ENCODE data around the gene DNAH12.

DNAH12 gene

GRCh38 chr3:57582474-57583168 is 38.5 kb upstream of the DNAH12 start:
- Histone ChIP-seq H2BK15ac (replicated peaks; ENCODE audit: low read depth) (no peak overlapping the region), H3K4ac (ENCODE audit: low read depth, low read length) (no peak overlapping the region), H4K5ac (ENCODE audit: low read length) (no peak overlapping the region), H3K18ac (ENCODE audit: low read length) (no peak overlapping the region), H2BK5ac (ENCODE audit: low read length) (no peak overlapping the region), H4K8ac (ENCODE audit: low read depth, low read length) (no peak overlapping the region), H2AK5ac (ENCODE audit: low read length) (no peak overlapping the region), H3K23ac (ENCODE audit: low read length) (no peak overlapping the region), H3K79me2 (ENCODE audit: control insufficient read depth, insufficient read depth, low read length) (peaks cover 33% of the 10 kb centered on the region), H3K27ac (ENCODE audit: low read depth, low read length) (no peak overlapping the region), H3K4me2 (ENCODE audit: low read length) (no peak overlapping the region), H3K36me3 (ENCODE audit: control insufficient read depth, insufficient read depth, low read length) (no peaks in the 10 kb centered on the region), H3K4me1 (ENCODE audit: control insufficient read depth, low read depth, low read length) (no peaks in the 10 kb centered on the region), H3K56ac (ENCODE audit: low read length) (no peak overlapping the region), H2BK120ac (ENCODE audit: low read depth, low read length) (no peak overlapping the region), H3K4me3 (ENCODE audit: low read length) (no peak overlapping the region), H3K27me3 (ENCODE audit: insufficient read depth, low read length, poor library complexity) (no peaks in the 10 kb centered on the region), H3K79me1 (ENCODE audit: low read length) (peaks cover 3% of the 10 kb centered on the region), H3K9ac (ENCODE audit: low read length) (no peak overlapping the region)
- peak; percentile 81 for DNase-seq
- no CpG with 5 or more reads among the region's 7 CpGs for WGBS (ENCODE audit: extremely low coverage, insufficient coverage, low lambda C conversion rate)

DNA sequence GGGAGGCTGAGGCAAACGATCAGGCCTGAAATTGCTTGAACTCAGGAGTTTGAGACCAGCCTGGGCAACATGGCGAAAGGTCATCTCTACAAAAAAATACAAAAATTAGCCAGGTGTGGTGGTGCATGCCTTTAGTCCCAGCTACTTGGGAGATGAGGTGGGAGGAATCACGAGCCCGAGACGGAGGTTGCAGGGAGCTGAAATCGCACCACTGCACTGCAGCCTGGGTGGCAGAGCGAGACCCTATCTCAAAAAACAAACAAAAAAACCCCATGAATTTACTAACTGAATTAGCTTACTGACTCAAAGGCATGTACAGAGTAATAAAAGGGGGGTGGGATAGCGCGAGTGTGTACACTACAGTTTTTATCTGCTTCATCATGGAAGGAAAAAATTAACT is 33.7 kb upstream of the DNAH12 start:
- no peak overlapping the region for H4K8ac ChIP-seq (ENCODE audit: low read depth, low read length)
- H2BK15ac ChIP-seq (replicated peaks; ENCODE audit: low read depth) = no peak overlapping the region
- no peak overlapping the region for H3K23ac ChIP-seq (ENCODE audit: low read length)
- no CpG with 5 or more reads among the region's 9 CpGs for WGBS (ENCODE audit: extremely low coverage, insufficient coverage, low lambda C conversion rate)
- no peak for DNase-seq
- H4K5ac ChIP-seq (ENCODE audit: low read length) = no peak overlapping the region
- no peak overlapping the region for H2BK120ac ChIP-seq (ENCODE audit: low read depth, low read length)
- peaks cover 3% of the 10 kb centered on the region for H3K36me3 ChIP-seq (ENCODE audit: control insufficient read depth, insufficient read depth, low read length)
- H3K79me2 ChIP-seq (ENCODE audit: control insufficient read depth, insufficient read depth, low read length) = peaks cover 9% of the 10 kb centered on the region
- no peak overlapping the region for H2BK5ac ChIP-seq (ENCODE audit: low read length)
- H2AK5ac ChIP-seq (ENCODE audit: low read length) = no peak overlapping the region
- no peak overlapping the region for H3K56ac ChIP-seq (ENCODE audit: low read length)
- no peak overlapping the region for H3K9ac ChIP-seq (ENCODE audit: low read length)
- no peaks in the 10 kb centered on the region for H3K4me1 ChIP-seq (ENCODE audit: control insufficient read depth, low read depth, low read length)
- H3K79me1 ChIP-seq (ENCODE audit: low read length) = peaks cover 2% of the 10 kb centered on the region
- no peak overlapping the region for H3K4me3 ChIP-seq (ENCODE audit: low read length)
- H3K4ac ChIP-seq (ENCODE audit: low read depth, low read length) = no peak overlapping the region
- H3K27ac ChIP-seq (ENCODE audit: low read depth, low read length) = no peak overlapping the region
- no peak overlapping the region for H3K18ac ChIP-seq (ENCODE audit: low read length)
- no peaks in the 10 kb centered on the region for H3K27me3 ChIP-seq (ENCODE audit: insufficient read depth, low read length, poor library complexity)
- H3K4me2 ChIP-seq (ENCODE audit: low read length) = no peak overlapping the region

DNA sequence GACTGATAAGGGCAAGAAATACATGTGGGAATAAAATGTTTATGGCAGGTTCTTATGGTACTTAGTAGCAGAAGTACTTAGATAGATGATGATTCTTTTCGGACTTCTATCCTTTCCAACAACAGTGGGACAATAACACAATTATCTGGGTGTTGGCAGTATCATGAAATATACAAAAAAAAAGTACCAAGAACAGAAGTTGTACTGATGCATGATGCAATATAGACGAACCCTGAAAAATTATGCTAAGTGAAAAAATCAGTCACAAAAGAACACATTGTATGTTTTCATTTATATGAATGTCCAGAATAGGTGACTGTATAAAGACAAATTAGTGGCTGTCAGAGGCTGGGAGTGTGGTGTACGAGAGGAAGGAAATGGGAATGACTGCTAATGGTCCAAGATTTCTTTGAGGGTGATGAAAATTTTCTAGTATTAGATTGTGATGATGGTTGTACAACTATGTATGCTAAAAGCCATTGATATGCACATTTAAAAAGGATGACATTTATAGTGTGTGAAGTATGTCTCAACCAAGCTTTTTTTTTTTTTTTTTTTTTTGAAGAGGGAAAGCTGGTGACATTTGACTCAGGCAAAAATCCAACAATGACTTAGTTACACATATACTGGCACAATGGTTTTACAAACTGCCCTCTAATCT is 32.0 kb upstream of the DNAH12 start:
- H3K79me1 ChIP-seq (ENCODE audit: low read length) = no peaks in the 10 kb centered on the region
- no peak overlapping the region for H3K4ac ChIP-seq (ENCODE audit: low read depth, low read length)
- H3K27ac ChIP-seq (ENCODE audit: low read depth, low read length) = no peak overlapping the region
- no peak overlapping the region for H2BK120ac ChIP-seq (ENCODE audit: low read depth, low read length)
- no peak overlapping the region for H3K56ac ChIP-seq (ENCODE audit: low read length)
- H3K9ac ChIP-seq (ENCODE audit: low read length) = no peak overlapping the region
- no peak overlapping the region for H2AK5ac ChIP-seq (ENCODE audit: low read length)
- no peak overlapping the region for H3K4me2 ChIP-seq (ENCODE audit: low read length)
- H3K4me1 ChIP-seq (ENCODE audit: control insufficient read depth, low read depth, low read length) = no peaks in the 10 kb centered on the region
- WGBS (ENCODE audit: extremely low coverage, insufficient coverage, low lambda C conversion rate) = no CpG with 5 or more reads among the region's 3 CpGs
- no peak for DNase-seq
- no peak overlapping the region for H3K4me3 ChIP-seq (ENCODE audit: low read length)
- no peak overlapping the region for H4K8ac ChIP-seq (ENCODE audit: low read depth, low read length)
- H3K23ac ChIP-seq (ENCODE audit: low read length) = no peak overlapping the region
- no peaks in the 10 kb centered on the region for H3K27me3 ChIP-seq (ENCODE audit: insufficient read depth, low read length, poor library complexity)
- no peak overlapping the region for H2BK15ac ChIP-seq (replicated peaks; ENCODE audit: low read depth)
- H2BK5ac ChIP-seq (ENCODE audit: low read length) = no peak overlapping the region
- peaks cover 5% of the 10 kb centered on the region for H3K79me2 ChIP-seq (ENCODE audit: control insufficient read depth, insufficient read depth, low read length)
- H3K18ac ChIP-seq (ENCODE audit: low read length) = no peak overlapping the region
- H3K36me3 ChIP-seq (ENCODE audit: control insufficient read depth, insufficient read depth, low read length) = peaks cover 3% of the 10 kb centered on the region
- no peak overlapping the region for H4K5ac ChIP-seq (ENCODE audit: low read length)

DNA sequence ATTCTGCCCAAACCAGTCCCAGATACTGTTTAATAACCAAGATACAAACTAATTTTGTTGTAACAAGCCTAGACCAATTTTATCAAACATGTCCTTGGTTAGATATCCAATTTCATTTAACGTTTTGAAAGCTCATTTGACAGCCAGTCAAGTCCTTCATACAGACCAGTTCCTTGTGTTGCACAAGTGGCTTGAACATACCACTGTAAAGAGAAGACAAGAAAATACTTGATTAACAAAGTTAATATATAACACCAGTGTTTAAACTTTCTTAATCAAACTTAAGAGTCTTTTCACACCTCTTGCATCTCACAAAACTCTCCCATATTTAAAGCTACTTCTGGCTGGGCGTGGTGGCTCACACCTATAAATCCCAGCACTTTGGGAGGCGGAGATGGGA is 28.0 kb upstream of the DNAH12 start:
- no CpG with 5 or more reads among the region's 3 CpGs for WGBS (ENCODE audit: extremely low coverage, insufficient coverage, low lambda C conversion rate)
- peaks cover 3% of the 10 kb centered on the region for H3K36me3 ChIP-seq (ENCODE audit: control insufficient read depth, insufficient read depth, low read length)

GRCh38 chr3:57570878-57571277 is 26.7 kb upstream of the DNAH12 start:
- Histone ChIP-seq H2AK5ac (ENCODE audit: low read length) (no peak overlapping the region), H3K27me3 (ENCODE audit: insufficient read depth, low read length, poor library complexity) (no peaks in the 10 kb centered on the region), H3K9ac (ENCODE audit: low read length) (no peak overlapping the region), H3K4me2 (ENCODE audit: low read length) (no peak overlapping the region), H4K5ac (ENCODE audit: low read length) (no peak overlapping the region), H3K36me3 (ENCODE audit: control insufficient read depth, insufficient read depth, low read length) (peaks cover 3% of the 10 kb centered on the region), H3K4ac (ENCODE audit: low read depth, low read length) (no peak overlapping the region), H3K4me1 (ENCODE audit: control insufficient read depth, low read depth, low read length) (no peaks in the 10 kb centered on the region), H3K27ac (ENCODE audit: low read depth, low read length) (no peak overlapping the region), H2BK15ac (replicated peaks; ENCODE audit: low read depth) (no peak overlapping the region), H4K8ac (ENCODE audit: low read depth, low read length) (no peak overlapping the region), H3K56ac (ENCODE audit: low read length) (no peak overlapping the region), H3K79me1 (ENCODE audit: low read length) (no peaks in the 10 kb centered on the region), H3K79me2 (ENCODE audit: control insufficient read depth, insufficient read depth, low read length) (no peaks in the 10 kb centered on the region), H3K4me3 (ENCODE audit: low read length) (no peak overlapping the region), H3K18ac (ENCODE audit: low read length) (no peak overlapping the region), H3K23ac (ENCODE audit: low read length) (no peak overlapping the region), H2BK120ac (ENCODE audit: low read depth, low read length) (no peak overlapping the region), H2BK5ac (ENCODE audit: low read length) (no peak overlapping the region)
- DNase-seq = no peak
- WGBS (ENCODE audit: extremely low coverage, insufficient coverage, low lambda C conversion rate) = no CpG with 5 or more reads among the region's 2 CpGs

More for the DNA sequence above, 28.0 kb upstream of the DNAH12 start:
- Histone ChIP-seq H3K79me1 (ENCODE audit: low read length) (no peaks in the 10 kb centered on the region), H3K56ac (ENCODE audit: low read length) (no peak overlapping the region), H3K4me3 (ENCODE audit: low read length) (no peak overlapping the region), H2BK5ac (ENCODE audit: low read length) (no peak overlapping the region), H3K4ac (ENCODE audit: low read depth, low read length) (no peak overlapping the region), H3K23ac (ENCODE audit: low read length) (no peak overlapping the region), H3K4me2 (ENCODE audit: low read length) (no peak overlapping the region), H3K27ac (ENCODE audit: low read depth, low read length) (no peak overlapping the region), H3K79me2 (ENCODE audit: control insufficient read depth, insufficient read depth, low read length) (no peaks in the 10 kb centered on the region), H3K27me3 (ENCODE audit: insufficient read depth, low read length, poor library complexity) (no peaks in the 10 kb centered on the region), H3K4me1 (ENCODE audit: control insufficient read depth, low read depth, low read length) (no peaks in the 10 kb centered on the region), H4K8ac (ENCODE audit: low read depth, low read length) (no peak overlapping the region), H3K18ac (ENCODE audit: low read length) (no peak overlapping the region), H3K9ac (ENCODE audit: low read length) (no peak overlapping the region), H2BK15ac (replicated peaks; ENCODE audit: low read depth) (no peak overlapping the region), H4K5ac (ENCODE audit: low read length) (no peak overlapping the region), H2AK5ac (ENCODE audit: low read length) (no peak overlapping the region), H2BK120ac (ENCODE audit: low read depth, low read length) (no peak overlapping the region)
- DNase-seq = no peak
